HCT116 (cell line): Measurements from ENCODE around the gene PARP6. TPM values are rescaled to one million over a fixed set of nuclear protein-coding genes. Genes with fewer than 3 reads are reported as not detected.

Experiments used
- ATAC-seq: fragments of 200-7000 bp; cut with Tn5 transposase; 2 replicates; pipeline ENCODE4 v1.9.1; 2020; ENCODE audit warnings: mild to moderate bottlenecking, moderate library complexity
- BruUV-seq: library from RNA; stranded (reverse); fragments of 400-500 nt; replicated peaks from 2 replicates; lab custom pipeline; 2021; lab: Mats Ljungman, UMichigan
- CTCF ChIA-PET: fragments of 300-600 bp; sonication (Branson Sonifier 250); formaldehyde crosslinking; loops from one replicate; lab custom pipeline; 2021; ENCODE audit warnings: antibody characterized with exemption; lab: Charles Lee
- POLR2A ChIA-PET: fragments of 300-600, 350-600 bp; sonication (Branson Sonifier 250); formaldehyde crosslinking; loops from one replicate; lab custom pipeline; 2021; ENCODE audit warnings: antibody characterized with exemption; lab: Charles Lee
- RAD21 ChIA-PET, 2 experiments: fragments of 300-600 bp; sonication (Branson Sonifier 250); formaldehyde crosslinking; loops; one replicate each; lab custom pipeline; 2023; ENCODE audit warnings: low total read pairs in 2 of 2; ENCODE audit not compliant: uncharacterized antibody in 2 of 2, unreplicated experiment in 2 of 2, low non-redundant PET in 1 of 2; lab: Charles Lee
- DNase-seq: peaks from one replicate; pipeline ENCODE4 v3.0.0-alpha.2; 2010; ENCODE audit warnings: low read depth, low spot score
- H2AFZ ChIP-seq: fragments of 200-600 bp; shearing (Covaris generic), sonication (generic); 2 replicates; pipeline ENCODE4 v1.6.1; 2017; ENCODE audit warnings: low read depth, mixed run types, mixed read lengths, antibody characterized with exemption, low read length; ENCODE audit not compliant: poor library complexity, severe bottlenecking
- H3K27ac ChIP-seq: 2 replicates; pipeline ENCODE4 v1.5.1; 2012; ENCODE audit warnings: low read depth, low read length
- H3K27me3 ChIP-seq: fragments of 200-600 bp; sonication (generic); 2 replicates; pipeline ENCODE4 v1.6.1; 2016; ENCODE audit warnings: mixed run types, low read length, mixed read lengths; ENCODE audit not compliant: insufficient read depth
- H3K36me3 ChIP-seq, 2 experiments: fragments of 200-500 bp in 1 of 2; fragments of 200-600 bp in 1 of 2; sonication (Bioruptor generic) in 1 of 2; sonication (generic) in 1 of 2; 2 replicates each; pipeline versions ENCODE4 v1.5.1 to v1.6.1; 2014 to 2016; ENCODE audit warnings: low read length in 2 of 2, inconsistent platforms in 1 of 2, mixed read lengths in 1 of 2, mixed run types in 1 of 2; ENCODE audit not compliant: insufficient read depth in 2 of 2, control insufficient read depth in 1 of 2
- H3K4me1 ChIP-seq, 2 experiments: fragments of 200-600 bp in 1 of 2; sonication (generic) in 1 of 2; 2 replicates each; pipeline versions ENCODE4 v1.5.1 to v1.6.1; 2012 to 2017; ENCODE audit warnings: low read length in 2 of 2, inconsistent platforms in 1 of 2, mild to moderate bottlenecking in 1 of 2, mixed read lengths in 1 of 2, mixed run types in 1 of 2, moderate library complexity in 1 of 2; ENCODE audit not compliant: insufficient read depth in 2 of 2, control insufficient read depth in 1 of 2
- H3K4me2 ChIP-seq: fragments of 200-600 bp; sonication (generic); 2 replicates; pipeline ENCODE4 v1.6.1; 2017; ENCODE audit warnings: mixed run types, low read length, mixed read lengths
- H3K4me3 ChIP-seq, 2 experiments: fragments of 200-600 bp in 1 of 2; sonication (generic) in 1 of 2; replicated peaks in 1 of 2; 2 replicates each; pipeline ENCODE4 v1.5.1; 2011 to 2016; ENCODE audit warnings: low read length in 2 of 2, control low read depth in 1 of 2, low read depth in 1 of 2, mild to moderate bottlenecking in 1 of 2, mixed read lengths in 1 of 2, mixed run types in 1 of 2
- H3K79me2 ChIP-seq: fragments of 200-600 bp; sonication (generic); 2 replicates; pipeline ENCODE4 v1.6.1; 2017; ENCODE audit warnings: mild to moderate bottlenecking, mixed run types, low read length, moderate library complexity, mixed read lengths; ENCODE audit not compliant: insufficient read depth
- H3K9ac ChIP-seq: fragments of 200-600 bp; sonication (generic); 2 replicates; pipeline ENCODE4 v1.6.1; 2016; ENCODE audit warnings: low read length, mixed read lengths
- H3K9me2 ChIP-seq: fragments of 200-600 bp; sonication (generic), shearing (Covaris generic); 2 replicates; pipeline ENCODE4 v1.6.1; 2017; ENCODE audit warnings: mixed run types, mild to moderate bottlenecking, moderate library complexity; ENCODE audit not compliant: insufficient read depth
- H3K9me3 ChIP-seq, 2 experiments: fragments of 200-500 bp in 1 of 2; fragments of 200-600 bp in 1 of 2; sonication (Bioruptor generic) in 1 of 2; sonication (generic) in 1 of 2; 2 replicates each; pipeline ENCODE4 v1.6.1; 2014 to 2017; ENCODE audit warnings: low read length in 2 of 2, mixed read lengths in 2 of 2, inconsistent platforms in 1 of 2, low read depth in 1 of 2, mild to moderate bottlenecking in 1 of 2, mixed run types in 1 of 2, moderate library complexity in 1 of 2; ENCODE audit not compliant: control insufficient read depth in 1 of 2, insufficient read depth in 1 of 2
- H4K20me1 ChIP-seq: fragments of 200-600 bp; sonication (generic), shearing (Covaris generic); 2 replicates; pipeline ENCODE4 v1.6.1; 2017; ENCODE audit warnings: mixed run types, mild to moderate bottlenecking, moderate library complexity; ENCODE audit not compliant: insufficient read depth
- CBX3 ChIP-seq: IDR thresholded peaks from 2 replicates; pipeline ENCODE4 v1.6.1; 2012; ENCODE audit warnings: low read depth
- CEBPB ChIP-seq: IDR thresholded peaks from 2 replicates; pipeline ENCODE4 v1.6.1; 2012; ENCODE audit warnings: low read depth
- CTCF ChIP-seq, 3 experiments: fragments of 200-600 bp in 1 of 3; sonication (generic) in 1 of 3; IDR thresholded peaks in 2 of 3; conservative IDR thresholded peaks in 1 of 3; 2 replicates each; pipeline ENCODE4 v1.5.1; 2012 to 2017; ENCODE audit warnings: low read depth in 2 of 3, low read length in 2 of 3, antibody characterized with exemption in 1 of 3, borderline replicate concordance in 1 of 3, control low read depth in 1 of 3, mild to moderate bottlenecking in 1 of 3, mixed read lengths in 1 of 3, mixed run types in 1 of 3, moderate library complexity in 1 of 3; ENCODE audit not compliant: insufficient read depth in 1 of 3
- EGR1 ChIP-seq: IDR thresholded peaks from 2 replicates; pipeline ENCODE4 v1.6.1; 2012; ENCODE audit warnings: low read depth
- ELF1 ChIP-seq: IDR thresholded peaks from 2 replicates; pipeline ENCODE4 v1.6.1; 2012; ENCODE audit warnings: low read depth, borderline replicate concordance
- EZH2 ChIP-seq: fragments of 200-600 bp; sonication (generic); IDR thresholded peaks from 2 replicates; pipeline ENCODE4 v1.6.1; 2017; ENCODE audit warnings: antibody characterized with exemption, mixed run types
- EZH2phosphoT487 ChIP-seq: fragments of 200-600 bp; IDR thresholded peaks from 2 replicates; pipeline ENCODE4 v1.6.1; 2018; ENCODE audit warnings: antibody characterized with exemption, borderline replicate concordance
- JUND ChIP-seq: IDR thresholded peaks from 2 replicates; pipeline ENCODE4 v1.6.1; 2012
- MAX ChIP-seq: IDR thresholded peaks from 2 replicates; pipeline ENCODE4 v1.6.1; 2012
- POLR2AphosphoS5 ChIP-seq: IDR thresholded peaks from 2 replicates; pipeline ENCODE4 v1.6.1; 2011; ENCODE audit warnings: mild to moderate bottlenecking, low read depth, low read length, moderate library complexity
- RAD21 ChIP-seq: IDR thresholded peaks from 2 replicates; pipeline ENCODE4 v1.6.1; 2012; ENCODE audit warnings: low read depth, mild to moderate bottlenecking
- SIN3A ChIP-seq: IDR thresholded peaks from 2 replicates; pipeline ENCODE4 v1.6.1; 2012; ENCODE audit warnings: low read depth
- SP1 ChIP-seq: IDR thresholded peaks from 2 replicates; pipeline ENCODE4 v1.6.1; 2012; ENCODE audit warnings: low read depth
- SRF ChIP-seq: IDR thresholded peaks from 2 replicates; pipeline ENCODE4 v1.6.1; 2012; ENCODE audit warnings: low read depth
- TCF7L2 ChIP-seq: IDR thresholded peaks from 2 replicates; pipeline ENCODE4 v1.7.0; 2011; ENCODE audit warnings: borderline replicate concordance, inconsistent platforms; ENCODE audit not compliant: insufficient read depth, insufficient read length; ENCODE audit errors: extremely low read depth
- YY1 ChIP-seq: IDR thresholded peaks from 2 replicates; pipeline ENCODE4 v1.6.1; 2011; ENCODE audit warnings: low read length, low read depth, moderate library complexity, mild to moderate bottlenecking; ENCODE audit not compliant: insufficient replicate concordance; ENCODE audit errors: extremely low read depth
- ZFX ChIP-seq: fragments of 450-650 bp; IDR thresholded peaks from 2 replicates; pipeline ENCODE4 v1.6.1; 2017
- ZNF274 ChIP-seq: fragments of 200-500 bp; sonication (Bioruptor generic); IDR thresholded peaks from 2 replicates; pipeline ENCODE4 v1.6.1; 2014; ENCODE audit warnings: mild to moderate bottlenecking, low read depth, low read length, inconsistent platforms
- intact Hi-C: fragments of 100-400 bp; cut with micrococcal nuclease; formaldehyde crosslinking; loops from 2 replicates; pipeline ENCODE4 v1.10.0; 2022
- total RNA-seq: library from RNA; stranded (reverse); gene quantifications from one replicate; pipeline ENCODE4 v1.2.1, GENCODE V29; 2021; ENCODE audit not compliant: unreplicated experiment

Gene PARP6
- total RNA-seq, 1 experiment from 2014 or later: 67.9 TPM

- Histone ChIP-seq H3K4me2 (no peak overlapping the region), H3K27ac (no peak overlapping the region), H3K9me2 (no peaks in the 10 kb centered on the region), H3K79me2 (peaks cover 97% of the 10 kb centered on the region), H4K20me1 (peaks cover 32% of the 10 kb centered on the region; the same call in 1 of the 2 replicates), H3K4me1 (no peaks in the 10 kb centered on the region), H3K4me3 (no peak overlapping the region), H3K27me3 (no peaks in the 10 kb centered on the region), H3K9ac (no peak overlapping the region), H3K9me3 (no peaks in the 10 kb centered on the region)
- CTCF ChIA-PET: no interaction called here
- intact Hi-C loops: no loop called here
- no TSS peak for BruUV-seq
- RAD21 ChIA-PET: no interaction called here
- ATAC-seq: no peak
- POLR2A ChIA-PET: interaction anchor here (1.5 kb wide), 1 partner anchor 10 kb away, joined by 3 read pairs; the partner anchor contains the start of gene GRAMD2A
- TF ChIP-seq YY1 (no peak), ZFX (no peak), SRF (no peak), SIN3A (no peak), SP1 (no peak), TCF7L2 (no peak), MAX (no peak), EZH2phosphoT487 (no peak), EGR1 (no peak), CBX3 (no peak), POLR2AphosphoS5 (no peak; the same call in 1 of the 2 replicates), JUND (no peak), EZH2 (no peak), ZNF274 (no peak), ELF1 (no peak), CEBPB (no peak), CTCF (IDR thresholded peaks at IDR 0.05 in 2 of 3, conservative IDR thresholded peaks at IDR 0.05 in 1 of 3; ENCODE audit: borderline replicate concordance in 1 of 3, insufficient read depth in 1 of 3, low read depth in 2 of 3, low read length in 2 of 3) (no peak), RAD21 (no peak)
- TF ChIP-seq, all 23 proteins: peak for 0
- H3K36me3 ChIP-seq: peaks cover 94 to 98% of the 10 kb centered on the region in 2 experiments
- H2AFZ ChIP-seq: no peak overlapping the region
- DNase-seq: no peak
These were observed 64.7 kb downstream of the PARP6 start for GRCh38 chr15:72207558-72208085.
